ENCODE data around the gene PDZD7. TPM values are rescaled to one million over a fixed set of nuclear protein-coding genes. Genes with fewer than 3 reads are reported as not detected.

PDZD7 gene
- total and polyA plus RNA-seq, 2 of the 8 experiments (the other 6 are each of a cell fraction or from before 2014, with no cell fraction given), result 0.88 to 1.6 TPM

GRCh38 chr10:100997360-100998182, 33.4 kb downstream of the PDZD7 start (continued):
- peak; percentile 78; the same call in 1 of the 2 replicates for TF ChIP-seq GABPA (IDR thresholded peaks at IDR 0.05; ENCODE audit: borderline replicate concordance, insufficient read depth, low read length)
- TF ChIP-seq BACH1 (IDR thresholded peaks at IDR 0.05; ENCODE audit: low read length), result peak; percentile 50; the same call in 1 of the 2 replicates
- peak; percentile 42; the same call in 1 of the 2 replicates for TF ChIP-seq SUZ12 (IDR thresholded peaks at IDR 0.05; ENCODE audit: low read length)
- TF ChIP-seq RAD21 (IDR thresholded peaks at IDR 0.05 in 1 of 2, conservative IDR thresholded peaks at IDR 0.05 in 1 of 2; ENCODE audit: low read depth in 2 of 2, low read length in 2 of 2), result peak in 1 of 2 experiments; percentile 40; a peak in 2 of 4 replicates
- peak; percentile 12 for TF ChIP-seq ASH2L (IDR thresholded peaks at IDR 0.05; ENCODE audit: low read length)
- TF ChIP-seq NANOG (IDR thresholded peaks at IDR 0.05; ENCODE audit: insufficient read depth, low read depth, low read length, poor library complexity, severe bottlenecking), result no peak
- TF ChIP-seq POLR2A (IDR thresholded peaks at IDR 0.05; ENCODE audit: control extremely low read depth in 1 of 2, low read depth in 2 of 2, low read length in 2 of 2), result no peak; a peak in 1 of 3 replicates
- peak in 1 of 2 experiments; percentile 36; a peak in 1 of 3 replicates for TF ChIP-seq EP300 (IDR thresholded peaks at IDR 0.05; ENCODE audit: borderline replicate concordance in 1 of 2, low read depth in 2 of 2, low read length in 2 of 2)
- no peak for TF ChIP-seq SIX5 (IDR thresholded peaks at IDR 0.05; ENCODE audit: low read depth, low read length)
- peak; percentile 77 for TF ChIP-seq KDM4A (IDR thresholded peaks at IDR 0.05; ENCODE audit: low read depth, low read length, severe bottlenecking)
- TF ChIP-seq, protein P1, sequence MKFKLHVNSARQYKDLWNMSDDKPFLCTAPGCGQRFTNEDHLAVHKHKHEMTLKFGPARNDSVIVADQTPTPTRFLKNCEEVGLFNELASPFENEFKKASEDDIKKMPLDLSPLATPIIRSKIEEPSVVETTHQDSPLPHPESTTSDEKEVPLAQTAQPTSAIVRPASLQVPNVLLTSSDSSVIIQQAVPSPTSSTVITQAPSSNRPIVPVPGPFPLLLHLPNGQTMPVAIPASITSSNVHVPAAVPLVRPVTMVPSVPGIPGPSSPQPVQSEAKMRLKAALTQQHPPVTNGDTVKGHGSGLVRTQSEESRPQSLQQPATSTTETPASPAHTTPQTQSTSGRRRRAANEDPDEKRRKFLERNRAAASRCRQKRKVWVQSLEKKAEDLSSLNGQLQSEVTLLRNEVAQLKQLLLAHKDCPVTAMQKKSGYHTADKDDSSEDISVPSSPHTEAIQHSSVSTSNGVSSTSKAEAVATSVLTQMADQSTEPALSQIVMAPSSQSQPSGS (IDR thresholded peaks at IDR 0.05; ENCODE audit: low read length), result no peak
- TF ChIP-seq SRF (IDR thresholded peaks at IDR 0.05; ENCODE audit: low read depth, low read length), result no peak
- peak in 2 of 3 experiments; percentile 79 to 93; a peak in 3 of 4 replicates for TF ChIP-seq CTCF (IDR thresholded peaks at IDR 0.05; ENCODE audit: control extremely low read depth in 1 of 3, insufficient read depth in 1 of 3, low read depth in 1 of 3, low read length in 3 of 3)
- TF ChIP-seq KDM1A (IDR thresholded peaks at IDR 0.05; ENCODE audit: borderline replicate concordance, low read length), result no peak
- TF ChIP-seq EGR1 (IDR thresholded peaks at IDR 0.05; ENCODE audit: borderline replicate concordance, low read depth, low read length), result no peak
- no peak for TF ChIP-seq TEAD4 (IDR thresholded peaks at IDR 0.05; ENCODE audit: low read depth, low read length)
- TF ChIP-seq RBBP5 (IDR thresholded peaks at IDR 0.05; ENCODE audit: borderline replicate concordance, low read depth, low read length), result peak; percentile 9; the same call in 1 of the 2 replicates
- no peak for TF ChIP-seq ZNF274 (IDR thresholded peaks at IDR 0.05; ENCODE audit: borderline replicate concordance, extremely low read depth, low read length)

All from H1 (cell line).